HL-60 (cell line): ENCODE data around the gene KHNYN.
"Not testable (repeated sequence)": the region's sequence is repeated elsewhere in the genome, so short reads cannot be mapped to it uniquely, and the experiment has no call there.

Experiments
- CTCF ChIP-seq: IDR thresholded peaks from one replicate; pipeline ENCODE4 v1.5.1; 2011; ENCODE audit warnings: low read length, control low read depth, inconsistent platforms; ENCODE audit not compliant: insufficient read depth
- GABPA ChIP-seq: IDR thresholded peaks from 2 replicates; pipeline ENCODE4 v1.6.1; 2012; ENCODE audit warnings: low read depth
- POLR2AphosphoS5 ChIP-seq: IDR thresholded peaks from 2 replicates; pipeline ENCODE4 v1.6.1; 2012; ENCODE audit warnings: low read depth
- TF ChIP-seq, protein P1 (sequence below): IDR thresholded peaks from 2 replicates; pipeline ENCODE4 v1.6.1; 2012; ENCODE audit warnings: low read depth; ENCODE audit not compliant: insufficient replicate concordance

DNA sequence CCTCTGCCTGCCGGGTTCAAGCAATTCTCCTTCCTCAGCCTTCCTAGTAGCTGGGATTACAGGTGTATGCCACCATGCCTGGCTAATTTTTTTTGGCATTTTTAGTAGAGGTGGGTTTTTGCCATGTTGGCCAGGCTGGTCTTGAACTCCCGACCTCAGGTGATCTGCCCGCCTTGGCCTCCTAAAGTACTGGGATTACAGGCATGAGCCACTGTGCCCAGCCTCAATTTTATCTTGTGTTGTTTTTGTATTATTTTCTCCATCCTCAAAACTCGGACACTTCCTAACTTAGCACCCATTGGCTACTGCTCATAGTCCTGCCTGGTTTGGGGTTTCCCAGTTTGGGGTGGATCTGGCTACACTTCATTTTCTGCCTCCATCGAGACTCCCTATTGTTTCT lies 42.2 kb upstream of the KHNYN start:
- TF ChIP-seq CTCF, POLR2AphosphoS5, GABPA: not testable (repeated sequence)
- TF ChIP-seq, protein P1, sequence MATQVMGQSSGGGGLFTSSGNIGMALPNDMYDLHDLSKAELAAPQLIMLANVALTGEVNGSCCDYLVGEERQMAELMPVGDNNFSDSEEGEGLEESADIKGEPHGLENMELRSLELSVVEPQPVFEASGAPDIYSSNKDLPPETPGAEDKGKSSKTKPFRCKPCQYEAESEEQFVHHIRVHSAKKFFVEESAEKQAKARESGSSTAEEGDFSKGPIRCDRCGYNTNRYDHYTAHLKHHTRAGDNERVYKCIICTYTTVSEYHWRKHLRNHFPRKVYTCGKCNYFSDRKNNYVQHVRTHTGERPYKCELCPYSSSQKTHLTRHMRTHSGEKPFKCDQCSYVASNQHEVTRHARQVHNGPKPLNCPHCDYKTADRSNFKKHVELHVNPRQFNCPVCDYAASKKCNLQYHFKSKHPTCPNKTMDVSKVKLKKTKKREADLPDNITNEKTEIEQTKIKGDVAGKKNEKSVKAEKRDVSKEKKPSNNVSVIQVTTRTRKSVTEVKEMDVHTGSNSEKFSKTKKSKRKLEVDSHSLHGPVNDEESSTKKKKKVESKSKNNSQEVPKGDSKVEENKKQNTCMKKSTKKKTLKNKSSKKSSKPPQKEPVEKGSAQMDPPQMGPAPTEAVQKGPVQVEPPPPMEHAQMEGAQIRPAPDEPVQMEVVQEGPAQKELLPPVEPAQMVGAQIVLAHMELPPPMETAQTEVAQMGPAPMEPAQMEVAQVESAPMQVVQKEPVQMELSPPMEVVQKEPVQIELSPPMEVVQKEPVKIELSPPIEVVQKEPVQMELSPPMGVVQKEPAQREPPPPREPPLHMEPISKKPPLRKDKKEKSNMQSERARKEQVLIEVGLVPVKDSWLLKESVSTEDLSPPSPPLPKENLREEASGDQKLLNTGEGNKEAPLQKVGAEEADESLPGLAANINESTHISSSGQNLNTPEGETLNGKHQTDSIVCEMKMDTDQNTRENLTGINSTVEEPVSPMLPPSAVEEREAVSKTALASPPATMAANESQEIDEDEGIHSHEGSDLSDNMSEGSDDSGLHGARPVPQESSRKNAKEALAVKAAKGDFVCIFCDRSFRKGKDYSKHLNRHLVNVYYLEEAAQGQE: not testable (repeated sequence)
